GM12873 (cell line): Measurements from ENCODE around the gene AMDHD2.

Experiments used
- CTCF ChIP-seq: IDR thresholded peaks from 2 replicates; pipeline ENCODE4 v1.5.1; 2012; ENCODE audit warnings: low read depth, mild to moderate bottlenecking, moderate library complexity, low read length, control low read depth; ENCODE audit not compliant: insufficient read depth; ENCODE audit errors: missing control alignments

AMDHD2 gene

GRCh38 chr16:2511996-2512734 is 8.0 kb upstream of the AMDHD2 start:
- TF ChIP-seq CTCF, result no peak

- TF ChIP-seq CTCF, result peak; percentile 18
Measured at GRCh38 chr16:2512735-2513404, 7.3 kb upstream of the AMDHD2 start.

- no peak for TF ChIP-seq CTCF
Measured at GRCh38 chr16:2513405-2514332, 6.5 kb upstream of the AMDHD2 start, which contains the start of gene ATP6V0C. Gene ATP6V0C (plus strand): TSS chr16:2513952. CDS start chr16:2514104, 152 bp downstream.

- TF ChIP-seq CTCF, result no peak
Measured at GRCh38 chr16:2514333-2515179, 5.6 kb upstream of the AMDHD2 start.

- no peak for TF ChIP-seq CTCF
Measured at GRCh38 chr16:2515180-2515851, 4.9 kb upstream of the AMDHD2 start.

GRCh38 chr16:2516391-2517240 is 3.6 kb upstream of the AMDHD2 start:
- TF ChIP-seq CTCF, result no peak
